ENCODE measurements around the gene LVRN.

GRCh38 chr5:115983519-115983918 is 21.2 kb downstream of the LVRN start:
- TF ChIP-seq POLR2A (IDR thresholded peaks at IDR 0.05) = no peak
- TF ChIP-seq CTCF (IDR thresholded peaks at IDR 0.05) = no peak

All from tibial nerve (tissue), 3 donors.